Esophagus muscularis mucosa (tissue), 2 donors: ENCODE measurements around the gene LTN1.

Source experiments
- EP300 ChIP-seq: sonication (generic); formaldehyde crosslinking; IDR thresholded peaks from one replicate; pipeline ENCODE4 v1.6.1; 2017; ENCODE audit warnings: antibody characterized with exemption
- POLR2A ChIP-seq: fragments of 450-650 bp; IDR thresholded peaks from one replicate; pipeline ENCODE4 v1.6.1; 2017; ENCODE audit warnings: antibody characterized with exemption, moderate library complexity, mild to moderate bottlenecking, low read depth

DNA sequence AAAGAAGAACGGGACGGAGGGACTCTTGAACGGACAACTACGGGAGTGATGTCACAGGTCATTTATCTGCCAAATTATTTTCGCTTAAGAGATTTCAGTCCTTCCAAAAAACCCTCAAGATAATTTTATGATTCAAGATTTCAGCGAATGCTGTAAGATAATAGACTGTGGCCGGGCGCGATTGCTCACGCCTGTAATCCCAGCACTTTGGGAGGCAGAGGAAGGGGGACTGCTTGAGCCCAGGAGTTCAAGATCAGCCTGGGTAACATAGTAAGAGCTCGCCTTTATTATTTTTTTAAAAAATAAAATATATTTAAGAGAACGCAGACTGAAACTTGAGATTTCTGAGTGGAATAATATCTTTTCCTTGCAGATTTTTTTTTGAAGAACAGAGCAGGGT lies 25.9 kb upstream of the LTN1 start:
- TF ChIP-seq EP300: no peak
- no peak for TF ChIP-seq POLR2A
